ENCODE data around the gene CD151.

The CD151 gene

DNA sequence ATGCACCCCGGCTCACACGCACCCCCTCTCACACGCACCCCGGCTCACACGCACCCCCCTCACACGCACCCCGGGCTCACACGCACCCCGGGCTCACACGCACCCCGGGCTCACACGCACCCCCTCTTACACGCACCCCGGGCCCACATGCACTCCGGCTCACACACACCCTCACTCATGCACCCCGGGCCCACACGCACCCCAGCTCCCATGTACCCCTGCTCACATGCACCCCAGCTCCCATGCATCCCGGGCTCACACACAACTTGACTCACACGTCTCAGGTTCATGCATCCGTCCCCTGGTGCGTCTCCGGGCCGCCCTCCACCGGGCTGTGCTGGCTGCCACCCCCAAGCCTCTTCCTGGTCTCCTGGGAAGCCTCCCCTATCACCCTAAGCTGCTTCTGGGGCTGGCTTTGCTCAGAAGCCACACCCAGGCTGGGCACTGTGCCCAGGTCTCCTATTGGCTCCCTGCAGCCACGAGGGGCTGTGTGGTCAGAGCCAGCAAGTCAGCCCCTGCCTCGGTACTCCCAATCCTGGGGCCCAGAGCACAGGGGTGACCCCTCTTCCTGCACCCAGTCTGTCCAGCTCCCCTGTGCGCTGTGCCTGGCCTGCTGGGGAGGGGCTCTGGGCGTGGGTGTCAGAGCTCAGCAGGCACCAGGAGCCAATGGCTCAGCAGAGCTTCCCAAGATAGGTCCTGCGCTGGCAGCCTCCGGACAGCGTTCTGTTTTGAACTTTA lies 26.8 kb downstream of the CD151 start:
- no peak for DNase-seq

DNA sequence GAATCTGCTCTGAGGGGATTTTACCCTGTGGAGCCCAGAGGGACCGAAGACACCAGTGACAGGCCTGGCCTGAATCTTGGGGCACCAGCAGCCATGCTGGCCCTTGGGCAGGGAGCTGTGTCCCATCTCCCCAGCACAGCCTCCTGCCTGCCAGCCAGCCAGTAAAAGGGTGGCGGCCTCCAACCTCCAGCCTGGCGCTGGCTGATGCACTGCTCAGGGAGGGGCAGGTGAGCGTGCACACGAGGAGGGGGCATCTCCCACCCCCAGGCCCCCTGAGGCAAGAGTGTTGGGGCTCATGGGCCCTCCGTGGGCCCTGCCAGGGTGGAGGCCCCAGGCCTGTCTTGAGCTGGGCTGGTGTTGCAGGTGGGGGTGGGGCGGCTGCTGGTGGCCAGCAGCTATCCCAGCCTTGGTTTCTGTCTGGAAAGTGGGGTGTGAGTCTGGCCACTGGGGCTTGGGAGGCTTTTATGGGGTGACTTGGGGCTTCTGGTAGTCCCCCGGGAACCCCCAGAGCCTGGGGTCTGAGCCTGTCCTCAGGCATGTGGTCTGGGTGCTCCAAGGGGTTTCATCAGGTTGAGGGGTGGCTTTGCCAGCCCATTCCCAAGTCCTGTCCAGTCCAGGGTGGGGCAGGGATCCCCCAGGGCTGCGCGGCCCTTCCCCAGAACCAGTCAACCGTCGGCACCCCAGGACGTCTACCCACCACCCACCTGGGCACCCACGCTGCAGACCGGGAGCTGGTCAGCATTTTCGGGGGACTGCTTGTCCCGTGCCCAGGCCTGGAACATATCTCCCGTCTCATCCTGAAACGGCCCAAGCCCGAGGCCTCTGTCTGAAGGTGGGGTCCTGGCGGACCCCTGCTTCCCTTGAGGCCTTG lies 27.7 kb downstream of the CD151 start:
- DNase-seq = no peak

DNA sequence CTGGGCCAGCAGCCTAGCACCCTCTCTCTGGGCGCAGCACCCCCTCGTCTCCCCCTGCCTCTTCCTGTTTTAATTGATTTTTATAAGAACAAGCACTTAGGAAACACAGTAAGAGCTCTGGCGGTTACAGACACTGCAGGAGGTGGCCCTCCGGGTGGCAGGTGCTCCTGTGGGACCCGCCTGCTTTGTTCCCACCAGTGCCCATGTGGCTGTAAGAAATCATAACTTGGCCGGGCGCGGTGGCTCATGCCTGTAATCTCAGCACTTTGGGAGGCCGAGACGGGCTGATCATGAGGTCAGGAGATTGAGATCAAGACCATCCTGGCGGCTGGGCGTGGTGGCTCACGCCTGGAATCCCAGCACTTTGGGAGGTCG lies 28.3 kb downstream of the CD151 start:
- no peak for DNase-seq

DNA sequence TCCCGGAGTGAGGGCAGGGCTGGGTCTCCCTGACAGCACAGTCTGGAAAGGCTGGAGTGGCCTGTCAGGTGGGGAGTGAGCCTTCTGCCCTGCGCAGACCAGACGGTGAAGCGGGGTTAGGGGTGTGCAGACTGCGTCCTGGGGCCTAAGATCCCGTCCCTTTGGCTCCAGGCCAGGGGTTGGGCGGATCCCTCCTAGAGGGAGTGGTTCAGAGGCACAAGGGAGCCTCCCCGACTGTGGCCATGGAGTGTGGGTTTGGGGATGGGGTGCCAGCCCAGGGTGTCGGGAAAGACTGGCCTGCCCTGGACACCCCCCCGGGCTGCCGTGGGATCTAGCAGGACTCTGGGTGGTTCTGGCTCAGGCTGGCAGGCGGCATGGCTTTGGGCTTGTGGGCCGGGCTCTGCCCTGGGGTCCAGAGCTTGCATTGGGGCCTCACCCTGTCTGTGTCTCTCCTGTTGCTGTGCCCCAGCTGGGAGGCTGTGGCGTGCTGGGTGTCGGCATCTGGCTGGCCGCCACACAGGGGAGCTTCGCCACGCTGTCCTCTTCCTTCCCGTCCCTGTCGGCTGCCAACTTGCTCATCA lies 29.4 kb downstream of the CD151 start:
- DNase-seq = no peak

GRCh38 chr11:862696-863022 lies 29.9 kb downstream of the CD151 start:
- no peak for DNase-seq

DNA sequence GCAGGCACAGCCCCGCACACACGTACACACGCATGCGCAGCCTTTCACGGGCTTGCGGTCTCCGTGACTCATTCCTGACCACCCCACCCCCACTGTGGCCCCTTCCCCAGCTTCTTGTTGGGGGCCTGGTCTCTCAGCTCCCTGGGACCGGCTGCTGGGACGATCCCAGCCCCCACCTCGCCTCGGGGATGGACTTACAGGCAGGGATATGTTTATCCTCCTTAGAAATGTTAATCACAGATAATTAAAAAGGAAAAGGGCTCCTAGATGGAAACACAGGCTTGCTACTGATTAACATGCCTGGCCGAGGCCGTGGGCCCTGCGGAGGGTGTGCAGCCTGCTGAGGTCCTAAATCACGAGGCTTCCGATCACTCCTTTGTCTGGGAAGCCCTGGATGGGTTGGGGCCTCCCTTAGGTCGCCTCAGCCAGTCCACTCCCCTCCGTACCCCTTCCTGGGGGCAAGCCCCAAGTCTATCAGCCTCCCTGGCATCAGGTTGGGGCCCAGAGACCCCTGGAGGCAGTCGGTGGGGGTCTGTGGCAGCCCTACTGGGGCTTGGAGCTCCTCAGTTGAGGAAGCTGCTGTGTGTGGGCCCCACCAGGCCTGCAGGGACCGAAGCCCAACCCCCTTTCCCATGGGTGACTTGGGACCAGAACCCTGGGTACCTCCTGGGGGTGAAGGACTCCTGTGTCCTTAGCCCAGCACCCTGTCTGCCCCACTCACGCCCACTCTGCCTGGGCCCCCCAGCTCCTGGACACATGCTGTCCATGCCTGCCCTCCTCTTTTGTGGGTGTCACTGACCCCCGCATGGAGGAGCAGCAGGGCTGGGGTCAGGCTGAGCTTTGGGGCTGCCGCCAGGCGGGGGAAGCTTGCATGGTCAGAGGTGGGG lies 30.5 kb downstream of the CD151 start:
- DNase-seq = no peak

DNA sequence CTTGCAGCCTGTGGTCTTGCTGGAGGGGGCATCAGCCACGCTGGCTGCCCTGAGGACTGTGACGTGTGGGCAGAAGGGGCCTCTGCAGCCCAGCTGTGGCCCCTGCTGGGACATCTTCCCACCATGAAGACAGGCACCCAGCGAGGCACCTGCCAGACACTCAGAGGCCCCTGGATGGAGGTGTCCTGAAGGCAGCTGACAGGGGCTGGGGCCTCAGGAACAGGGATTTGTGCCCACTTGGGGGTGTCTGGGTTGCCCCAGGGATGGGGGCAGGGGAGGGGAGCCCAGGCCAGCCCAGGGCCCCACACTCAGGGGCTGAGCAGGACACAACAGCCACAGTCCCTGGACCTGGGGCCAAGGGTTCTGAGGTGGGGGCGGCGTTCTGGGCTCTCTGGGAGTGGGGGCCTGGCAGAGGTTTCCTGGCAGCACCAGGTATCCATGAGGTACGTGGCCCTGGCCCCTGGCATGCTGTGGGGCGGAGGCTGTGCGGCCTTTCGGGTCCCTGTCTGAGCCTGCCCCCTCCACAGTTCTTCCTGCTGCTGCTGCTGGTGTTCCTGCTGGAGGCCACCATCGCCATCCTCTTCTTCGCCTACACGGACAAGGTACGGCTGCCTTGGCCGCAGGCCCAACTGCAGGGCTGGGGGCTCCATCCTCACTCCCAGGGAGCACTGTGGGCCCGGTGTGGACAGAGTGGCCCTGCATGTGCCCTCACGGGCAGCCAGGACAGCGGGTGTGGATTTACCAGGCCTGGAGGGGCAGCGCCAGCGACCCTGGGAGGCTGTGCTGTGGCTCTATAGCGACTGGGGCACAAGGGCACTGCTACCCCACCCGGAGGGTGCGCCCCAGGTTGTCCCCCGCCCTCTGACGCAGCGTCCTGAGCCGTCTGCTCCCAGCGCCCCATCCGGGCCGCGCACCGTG lies 31.4 kb downstream of the CD151 start:
- DNase-seq = no peak

DNA sequence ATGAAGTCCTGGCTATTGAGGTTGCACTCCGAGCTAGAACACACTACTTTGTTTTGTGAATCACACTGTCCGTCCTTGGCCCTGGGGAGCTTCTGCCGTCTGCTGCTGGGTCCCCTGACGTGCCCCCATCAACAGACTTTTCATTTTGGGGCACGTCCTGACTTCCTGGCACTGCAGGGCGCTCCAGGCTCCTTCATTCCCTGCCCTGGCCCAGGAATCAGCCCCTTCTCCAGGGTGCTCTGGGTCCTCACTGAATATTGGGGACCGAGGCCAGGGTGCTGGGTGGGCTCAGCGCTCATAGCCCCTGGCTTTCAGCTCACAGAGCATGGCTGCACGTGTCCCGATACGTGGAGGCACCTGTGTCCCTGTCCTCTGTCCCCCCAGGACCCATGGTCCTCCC lies 32.1 kb downstream of the CD151 start:
- DNase-seq = no peak

GRCh38 chr11:865462-866430 lies 33.0 kb downstream of the CD151 start:
- no peak for DNase-seq

DNA sequence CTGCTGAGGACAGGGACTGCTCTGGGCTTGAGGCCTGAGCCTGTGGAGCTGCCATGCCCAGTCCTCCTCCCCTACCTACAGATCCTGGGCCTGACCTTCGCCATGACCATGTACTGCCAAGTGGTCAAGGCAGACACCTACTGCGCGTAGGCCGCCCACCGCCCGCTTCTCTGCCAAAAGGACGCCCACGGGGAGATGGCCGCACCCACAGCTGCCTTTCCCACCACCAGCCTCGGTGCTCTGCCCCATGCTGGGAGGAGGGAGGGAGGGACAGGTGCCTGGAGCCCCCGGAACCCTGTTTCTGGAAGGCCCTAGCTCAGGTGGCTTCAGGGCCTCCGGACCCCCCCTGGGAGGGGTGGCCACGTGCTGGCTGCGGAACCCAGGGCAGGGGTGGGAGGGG lies 33.7 kb downstream of the CD151 start:
- no peak for DNase-seq

GRCh38 chr11:867856-868358 lies 35.2 kb downstream of the CD151 start:
- DNase-seq = no peak

DNA sequence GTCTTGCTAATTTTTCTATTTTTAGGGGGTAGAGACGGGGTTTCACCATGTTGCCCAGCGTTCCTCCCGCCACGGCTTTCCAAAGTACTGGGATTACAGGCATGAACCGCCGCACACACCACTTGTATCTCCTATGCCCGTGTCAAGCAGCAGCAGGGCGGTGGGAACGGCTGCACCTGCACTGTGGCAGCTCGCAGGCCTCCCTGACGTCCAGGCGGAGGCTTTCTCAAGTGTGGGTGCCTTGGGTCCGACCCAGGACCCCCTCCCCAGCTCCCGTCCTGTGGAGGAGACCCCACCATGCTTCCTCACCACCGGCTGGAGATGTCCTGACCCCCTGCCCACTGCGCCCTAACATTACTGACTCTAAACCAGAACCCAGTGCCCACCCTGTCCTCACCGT lies 35.6 kb downstream of the CD151 start:
- DNase-seq = no peak

GRCh38 chr11:868802-869201 lies 36.0 kb downstream of the CD151 start:
- DNase-seq = no peak

- no peak for DNase-seq
These were observed 36.8 kb downstream of the CD151 start for GRCh38 chr11:869399-870126.

- DNase-seq = no peak
These were observed 37.3 kb downstream of the CD151 start for GRCh38 chr11:870127-870413.

- no peak for DNase-seq
These were observed 37.7 kb downstream of the CD151 start for GRCh38 chr11:870418-870817.

- DNase-seq = no peak
These were observed 38.7 kb downstream of the CD151 start for GRCh38 chr11:871472-871871.

- DNase-seq = no peak
These were observed 40.0 kb downstream of the CD151 start for GRCh38 chr11:872799-873198.

- no peak for DNase-seq
These were observed 41.0 kb downstream of the CD151 start for GRCh38 chr11:873706-874105.

- no peak for DNase-seq
These were observed 42.5 kb downstream of the CD151 start for GRCh38 chr11:875203-875602.

All from SHP77 treated with DMSO at 0.1 percent for 48 hours (cell line).